HepG2 (cell line): Measurements from ENCODE around the gene COMMD10.

Source experiments
- CEBPB ChIP-seq: IDR thresholded peaks from 2 replicates; pipeline ENCODE4 v1.6.1; 2011; ENCODE audit warnings: low read depth, low read length, improper control_type of control experiment, borderline replicate concordance
- EZH2 ChIP-seq: conservative IDR thresholded peaks from 2 replicates; pipeline ENCODE4 v1.6.1; 2012; ENCODE audit warnings: mild to moderate bottlenecking, low read depth, low read length, moderate library complexity
- JUND ChIP-seq: sonication (generic); formaldehyde crosslinking; IDR thresholded peaks from 2 replicates; pipeline ENCODE4 v1.8.0; 2022; ENCODE audit warnings: mild to moderate bottlenecking, missing genetic modification reagents
- MTA3 ChIP-seq: sonication (generic); formaldehyde crosslinking; IDR thresholded peaks from 2 replicates; pipeline ENCODE4 v1.4.0; 2020; ENCODE audit warnings: missing genetic modification reagents
- POLR2A ChIP-seq, 2 experiments: IDR thresholded peaks; 2 replicates each; pipeline ENCODE4 v1.6.1; 2011; ENCODE audit warnings: low read depth in 2 of 2, low read length in 2 of 2, mild to moderate bottlenecking in 1 of 2, moderate library complexity in 1 of 2; ENCODE audit not compliant: insufficient read depth in 1 of 2
- TAF1 ChIP-seq: sonication (generic); formaldehyde crosslinking; IDR thresholded peaks from 2 replicates; pipeline ENCODE4 v1.4.0; 2020; ENCODE audit warnings: missing genetic modification reagents
- ZNF232 ChIP-seq: sonication (generic); formaldehyde crosslinking; IDR thresholded peaks from 2 replicates; pipeline ENCODE4 v1.4.0; 2020; ENCODE audit warnings: missing genetic modification reagents, borderline replicate concordance
- ZNF501 ChIP-seq: sonication (generic); formaldehyde crosslinking; IDR thresholded peaks from 2 replicates; pipeline ENCODE4 v1.5.1; 2020; ENCODE audit warnings: mild to moderate bottlenecking, moderate library complexity, missing genetic modification reagents
- ZNF567 ChIP-seq: sonication (generic); formaldehyde crosslinking; IDR thresholded peaks from 2 replicates; pipeline ENCODE4 v1.8.1; 2023; ENCODE audit warnings: mild to moderate bottlenecking, missing genetic modification reagents, borderline replicate concordance
- TF ChIP-seq, protein P1 (sequence below): sonication (generic); formaldehyde crosslinking; IDR thresholded peaks from 2 replicates; pipeline ENCODE4 v1.5.0; 2020; ENCODE audit warnings: mild to moderate bottlenecking, missing genetic modification reagents, moderate library complexity
- TF ChIP-seq, protein P2 (sequence below): sonication (generic); formaldehyde crosslinking; IDR thresholded peaks from 2 replicates; pipeline ENCODE4 v1.4.0; 2020; ENCODE audit warnings: missing genetic modification reagents
- TF ChIP-seq, protein P3 (sequence below): sonication (generic); formaldehyde crosslinking; IDR thresholded peaks from 2 replicates; pipeline ENCODE4 v1.4.0; 2020; ENCODE audit warnings: low read depth, mild to moderate bottlenecking, missing genetic modification reagents

DNA sequence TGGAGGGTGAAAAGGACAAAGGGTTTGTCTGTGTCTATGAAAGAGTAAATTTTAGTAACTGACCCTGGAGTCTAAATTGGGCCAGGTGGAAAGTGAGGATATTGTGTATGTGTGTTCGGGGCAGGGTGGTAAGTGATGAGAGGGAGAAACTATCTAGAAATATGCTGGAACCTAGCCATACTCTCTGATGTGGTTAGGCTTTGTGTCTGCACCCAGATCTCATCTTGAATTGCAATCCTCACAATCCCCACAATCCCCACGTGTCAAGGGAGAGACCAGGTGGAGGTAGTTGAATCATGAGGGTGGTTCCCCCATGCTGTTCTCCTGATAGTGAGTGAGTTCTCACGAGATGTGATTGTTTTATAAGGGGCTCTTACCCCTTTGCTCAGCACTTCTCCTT is 60.6 kb downstream of the COMMD10 start:
- TF ChIP-seq MTA3 (CRISPR knock-in tag) (no peak), TAF1 (no peak), EZH2 (no peak), ZNF232 (no peak), ZNF567 (CRISPR knock-in tag) (no peak), POLR2A (IDR thresholded peaks at IDR 0.05; ENCODE audit: insufficient read depth in 1 of 2, low read depth in 2 of 2, low read length in 2 of 2) (no peak), JUND (CRISPR knock-in tag) (no peak), ZNF501 (CRISPR knock-in tag) (no peak), CEBPB (no peak)
- TF ChIP-seq, protein P1, sequence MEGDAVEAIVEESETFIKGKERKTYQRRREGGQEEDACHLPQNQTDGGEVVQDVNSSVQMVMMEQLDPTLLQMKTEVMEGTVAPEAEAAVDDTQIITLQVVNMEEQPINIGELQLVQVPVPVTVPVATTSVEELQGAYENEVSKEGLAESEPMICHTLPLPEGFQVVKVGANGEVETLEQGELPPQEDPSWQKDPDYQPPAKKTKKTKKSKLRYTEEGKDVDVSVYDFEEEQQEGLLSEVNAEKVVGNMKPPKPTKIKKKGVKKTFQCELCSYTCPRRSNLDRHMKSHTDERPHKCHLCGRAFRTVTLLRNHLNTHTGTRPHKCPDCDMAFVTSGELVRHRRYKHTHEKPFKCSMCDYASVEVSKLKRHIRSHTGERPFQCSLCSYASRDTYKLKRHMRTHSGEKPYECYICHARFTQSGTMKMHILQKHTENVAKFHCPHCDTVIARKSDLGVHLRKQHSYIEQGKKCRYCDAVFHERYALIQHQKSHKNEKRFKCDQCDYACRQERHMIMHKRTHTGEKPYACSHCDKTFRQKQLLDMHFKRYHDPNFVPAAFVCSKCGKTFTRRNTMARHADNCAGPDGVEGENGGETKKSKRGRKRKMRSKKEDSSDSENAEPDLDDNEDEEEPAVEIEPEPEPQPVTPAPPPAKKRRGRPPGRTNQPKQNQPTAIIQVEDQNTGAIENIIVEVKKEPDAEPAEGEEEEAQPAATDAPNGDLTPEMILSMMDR (CRISPR knock-in tag), result no peak
- TF ChIP-seq, protein P2, sequence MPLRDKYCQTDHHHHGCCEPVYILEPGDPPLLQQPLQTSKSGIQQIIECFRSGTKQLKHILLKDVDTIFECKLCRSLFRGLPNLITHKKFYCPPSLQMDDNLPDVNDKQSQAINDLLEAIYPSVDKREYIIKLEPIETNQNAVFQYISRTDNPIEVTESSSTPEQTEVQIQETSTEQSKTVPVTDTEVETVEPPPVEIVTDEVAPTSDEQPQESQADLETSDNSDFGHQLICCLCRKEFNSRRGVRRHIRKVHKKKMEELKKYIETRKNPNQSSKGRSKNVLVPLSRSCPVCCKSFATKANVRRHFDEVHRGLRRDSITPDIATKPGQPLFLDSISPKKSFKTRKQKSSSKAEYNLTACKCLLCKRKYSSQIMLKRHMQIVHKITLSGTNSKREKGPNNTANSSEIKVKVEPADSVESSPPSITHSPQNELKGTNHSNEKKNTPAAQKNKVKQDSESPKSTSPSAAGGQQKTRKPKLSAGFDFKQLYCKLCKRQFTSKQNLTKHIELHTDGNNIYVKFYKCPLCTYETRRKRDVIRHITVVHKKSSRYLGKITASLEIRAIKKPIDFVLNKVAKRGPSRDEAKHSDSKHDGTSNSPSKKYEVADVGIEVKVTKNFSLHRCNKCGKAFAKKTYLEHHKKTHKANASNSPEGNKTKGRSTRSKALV, result no peak
- TF ChIP-seq, protein P3, sequence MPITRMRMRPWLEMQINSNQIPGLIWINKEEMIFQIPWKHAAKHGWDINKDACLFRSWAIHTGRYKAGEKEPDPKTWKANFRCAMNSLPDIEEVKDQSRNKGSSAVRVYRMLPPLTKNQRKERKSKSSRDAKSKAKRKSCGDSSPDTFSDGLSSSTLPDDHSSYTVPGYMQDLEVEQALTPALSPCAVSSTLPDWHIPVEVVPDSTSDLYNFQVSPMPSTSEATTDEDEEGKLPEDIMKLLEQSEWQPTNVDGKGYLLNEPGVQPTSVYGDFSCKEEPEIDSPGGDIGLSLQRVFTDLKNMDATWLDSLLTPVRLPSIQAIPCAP (CRISPR knock-in tag), result no peak
